IMR-90 (cell line): ENCODE results near the gene PPP1R12B. TPM values are rescaled to one million over a fixed set of nuclear protein-coding genes. Genes with fewer than 3 reads are reported as not detected.

Experiments
- ATAC-seq: fragments of 200-7000 bp; cut with Tn5 transposase; 2 replicates; pipeline ENCODE4 v1.9.1; 2020; ENCODE audit warnings: low read depth, mild to moderate bottlenecking, moderate library complexity
- BruUV-seq: library from RNA; stranded (reverse); fragments of 400-500 nt; replicated peaks from 2 replicates; lab custom pipeline; 2021; lab: Mats Ljungman, UMichigan
- CTCF ChIA-PET: fragments of 300-600 bp; formaldehyde crosslinking; extraction: SDS; loops from one replicate; lab custom pipeline; 2021; ENCODE audit warnings: antibody characterized with exemption; lab: Yijun Ruan, JAX
- POLR2A ChIA-PET: fragments of 300-600 bp; sonication (Branson Sonifier 250); formaldehyde crosslinking; loops from one replicate; lab custom pipeline; 2022; ENCODE audit warnings: antibody characterized with exemption; ENCODE audit not compliant: unreplicated experiment; lab: Charles Lee
- DNase-seq: peaks from one replicate; pipeline ENCODE4 v3.0.0; 2013
- H2AFZ ChIP-seq: replicated peaks from 2 replicates; pipeline ENCODE3; 2013; ENCODE audit warnings: low read length, mild to moderate bottlenecking; ENCODE audit not compliant: poor library complexity
- H2AK5ac ChIP-seq: 2 replicates; pipeline ENCODE4 v1.6.1; 2013; ENCODE audit warnings: low read depth, low read length, inconsistent platforms
- H2AK9ac ChIP-seq: replicated peaks from 2 replicates; pipeline ENCODE3; 2013; ENCODE audit warnings: mild to moderate bottlenecking, low read depth, low read length, moderate library complexity; ENCODE audit not compliant: poor library complexity
- H2BK120ac ChIP-seq: 2 replicates; pipeline ENCODE4 v1.6.1; 2013; ENCODE audit warnings: low read depth, low read length, inconsistent platforms
- H2BK15ac ChIP-seq: 3 replicates; pipeline ENCODE4 v1.6.1; 2013; ENCODE audit warnings: low read depth, low read length, inconsistent platforms
- H2BK20ac ChIP-seq: 2 replicates; pipeline ENCODE4 v1.6.1; 2013; ENCODE audit warnings: low read depth, mild to moderate bottlenecking, inconsistent platforms, low read length, moderate library complexity
- H2BK5ac ChIP-seq: 2 replicates; pipeline ENCODE4 v1.6.1; 2013; ENCODE audit warnings: mild to moderate bottlenecking, low read depth, low read length, inconsistent platforms; ENCODE audit not compliant: poor library complexity, severe bottlenecking
- H3K14ac ChIP-seq: replicated peaks from 2 replicates; pipeline ENCODE4 v1.6.1; 2013; ENCODE audit warnings: low read depth, low read length, inconsistent platforms
- H3K18ac ChIP-seq: 2 replicates; pipeline ENCODE4 v1.6.1; 2013; ENCODE audit warnings: low read depth, low read length, control low read depth
- H3K23ac ChIP-seq: 2 replicates; pipeline ENCODE4 v1.6.1; 2013; ENCODE audit warnings: low read depth, low read length, inconsistent platforms
- H3K27ac ChIP-seq: 2 replicates; pipeline ENCODE4 v1.5.1; 2013; ENCODE audit warnings: mild to moderate bottlenecking, control low read depth, low read length; ENCODE audit not compliant: insufficient read depth
- H3K27me3 ChIP-seq: 2 replicates; pipeline ENCODE4 v1.6.1; 2013; ENCODE audit warnings: low read length; ENCODE audit not compliant: control insufficient read depth, insufficient read depth
- H3K36me3 ChIP-seq: 2 replicates; pipeline ENCODE4 v1.6.1; 2013; ENCODE audit warnings: low read length, mixed read lengths; ENCODE audit not compliant: control insufficient read depth, insufficient read depth
- H3K4ac ChIP-seq: 2 replicates; pipeline ENCODE4 v1.6.1; 2013; ENCODE audit warnings: low read depth, low read length, inconsistent platforms
- H3K4me1 ChIP-seq: 2 replicates; pipeline ENCODE4 v1.6.1; 2013; ENCODE audit warnings: low read length, mixed read lengths; ENCODE audit not compliant: control insufficient read depth, insufficient read depth
- H3K4me2 ChIP-seq: 2 replicates; pipeline ENCODE4 v1.6.1; 2013; ENCODE audit warnings: low read depth, mild to moderate bottlenecking, control low read depth, low read length, moderate library complexity
- H3K4me3 ChIP-seq: 2 replicates; pipeline ENCODE4 v1.5.1; 2013; ENCODE audit warnings: low read depth, mild to moderate bottlenecking, control low read depth, low read length, moderate library complexity; ENCODE audit not compliant: insufficient read depth
- H3K56ac ChIP-seq: 2 replicates; pipeline ENCODE4 v1.6.1; 2013; ENCODE audit warnings: low read length, inconsistent platforms; ENCODE audit not compliant: insufficient read depth; ENCODE audit errors: extremely low read depth
- H3K79me1 ChIP-seq, 2 experiments: 2 replicates each; pipeline ENCODE4 v1.6.1; 2013; ENCODE audit warnings: low read length in 2 of 2, inconsistent platforms in 1 of 2, low read depth in 1 of 2
- H3K9ac ChIP-seq: 2 replicates; pipeline ENCODE4 v1.6.1; 2013; ENCODE audit warnings: low read depth, low read length, control low read depth
- H3K9me1 ChIP-seq: 2 replicates; pipeline ENCODE4 v1.6.1; 2013; ENCODE audit warnings: low read length, inconsistent platforms; ENCODE audit not compliant: insufficient read depth
- H3K9me3 ChIP-seq: 2 replicates; pipeline ENCODE4 v1.6.1; 2013; ENCODE audit warnings: low read length; ENCODE audit not compliant: control insufficient read depth, insufficient read depth
- H4K20me1 ChIP-seq: 2 replicates; pipeline ENCODE4 v1.6.1; 2013; ENCODE audit warnings: low read length, inconsistent platforms; ENCODE audit not compliant: insufficient read depth
- H4K5ac ChIP-seq: 2 replicates; pipeline ENCODE4 v1.6.1; 2013; ENCODE audit warnings: mild to moderate bottlenecking, low read depth, low read length, control low read depth
- H4K8ac ChIP-seq, 2 experiments: 2 replicates each; pipeline ENCODE4 v1.6.1; 2013; ENCODE audit warnings: low read depth in 2 of 2, low read length in 2 of 2, control low read depth in 1 of 2, inconsistent platforms in 1 of 2
- H4K91ac ChIP-seq: 2 replicates; pipeline ENCODE4 v1.6.1; 2013; ENCODE audit warnings: low read depth, low read length, inconsistent platforms; ENCODE audit not compliant: insufficient read depth
- BHLHE40 ChIP-seq: fragments of 150-350 bp; IDR thresholded peaks from 2 replicates; pipeline ENCODE4 v1.6.1; 2016; ENCODE audit warnings: mild to moderate bottlenecking, low read depth, low read length
- CEBPB ChIP-seq: IDR thresholded peaks from 2 replicates; pipeline ENCODE4 v1.6.1; 2012; ENCODE audit warnings: low read depth, low read length, improper control_type of control experiment
- CHD1 ChIP-seq: IDR thresholded peaks from 2 replicates; pipeline ENCODE4 v1.6.1; 2012; ENCODE audit warnings: low read depth, low read length, improper control_type of control experiment
- FOS ChIP-seq: fragments of 150-350 bp; IDR thresholded peaks from 2 replicates; pipeline ENCODE4 v1.6.1; 2016; ENCODE audit warnings: low read depth, low read length
- MAFK ChIP-seq: IDR thresholded peaks from 2 replicates; pipeline ENCODE4 v1.6.1; 2012; ENCODE audit warnings: low read depth, low read length, improper control_type of control experiment
- MAZ ChIP-seq: IDR thresholded peaks from 2 replicates; pipeline ENCODE4 v1.6.1; 2012; ENCODE audit warnings: low read depth, mild to moderate bottlenecking, low read length, improper control_type of control experiment, moderate library complexity, borderline replicate concordance
- MXI1 ChIP-seq: IDR thresholded peaks from 2 replicates; pipeline ENCODE4 v1.6.1; 2012; ENCODE audit warnings: low read depth, mild to moderate bottlenecking, low read length, moderate library complexity, borderline replicate concordance
- NFE2L2 ChIP-seq: fragments of 150-350 bp; IDR thresholded peaks from 2 replicates; pipeline ENCODE4 v1.6.1; 2016; ENCODE audit warnings: low read depth, mild to moderate bottlenecking, low read length
- POLR2A ChIP-seq: IDR thresholded peaks from 2 replicates; pipeline ENCODE4 v1.6.1; 2012; ENCODE audit warnings: mild to moderate bottlenecking, low read depth, low read length
- RAD21 ChIP-seq: IDR thresholded peaks from 2 replicates; pipeline ENCODE4 v1.6.1; 2012; ENCODE audit warnings: low read length, improper control_type of control experiment
- RCOR1 ChIP-seq: IDR thresholded peaks from 2 replicates; pipeline ENCODE4 v1.6.1; 2012; ENCODE audit warnings: mild to moderate bottlenecking, low read length, improper control_type of control experiment; ENCODE audit not compliant: insufficient replicate concordance
- RFX5 ChIP-seq: IDR thresholded peaks from 2 replicates; pipeline ENCODE4 v1.8.0; 2012; ENCODE audit warnings: low read depth, mild to moderate bottlenecking, low read length, moderate library complexity
- SMC3 ChIP-seq: fragments of 150-350 bp; IDR thresholded peaks from 2 replicates; pipeline ENCODE4 v1.6.1; 2016; ENCODE audit warnings: low read depth, mild to moderate bottlenecking, antibody characterized with exemption, low read length, moderate library complexity
- WGBS, 2 experiments: methylation state at CpG; one replicate each; pipeline versions ENCODE4 v1.1.5 to v1.1.7; 2013; ENCODE audit warnings: missing lambda C conversion rate in 2 of 2; ENCODE audit not compliant: insufficient read length in 1 of 2; ENCODE audit errors: extremely low coverage in 2 of 2; 5-methylcytosine and 5-hydroxymethylcytosine counted together
- dilution Hi-C: fragments of 300-500 bp; cut with HindIII; formaldehyde crosslinking; loops from one replicate; pipeline ENCODE4 v1.14.3; 2018; ENCODE audit warnings: low sequenced_read_pairs; ENCODE audit not compliant: unreplicated experiment
- in situ Hi-C: fragments of 300-500 bp; cut with MboI; formaldehyde crosslinking; loops from 3 replicates; pipeline ENCODE4 v1.14.3; 2019; ENCODE audit warnings: low sequenced_read_pairs, inconsistent platforms, mixed read lengths
- intact Hi-C: fragments of 100-400 bp; cut with micrococcal nuclease; formaldehyde crosslinking; loops from 2 replicates; pipeline ENCODE4 v1.10.0; 2022
- polyA plus RNA-seq, 3 experiments: library from polyadenylated mRNA; depleted of rRNA; stranded (reverse); fragments of >200 nt; gene quantifications; 2 replicates each; pipeline ENCODE4 v1.2.3, GENCODE V29; 2012; ENCODE audit warnings: low replicate concordance in 1 of 3
- total RNA-seq: library from RNA; depleted of rRNA; stranded (reverse); fragments of >200 nt; gene quantifications from 2 replicates; pipeline ENCODE4 v1.2.3, GENCODE V29; 2012
- TF ChIP-seq, protein P1 (sequence below): fragments of 150-350 bp; IDR thresholded peaks from 2 replicates; pipeline ENCODE4 v1.6.1; 2016; ENCODE audit warnings: low read depth, mild to moderate bottlenecking, low read length, moderate library complexity, borderline replicate concordance
- TF ChIP-seq, protein P2 (sequence below): fragments of 150-350 bp; IDR thresholded peaks from 2 replicates; pipeline ENCODE4 v1.6.1; 2017; ENCODE audit warnings: mild to moderate bottlenecking, antibody characterized with exemption, low read length, low read depth
- TF ChIP-seq, protein P3 (sequence below): conservative IDR thresholded peaks from 2 replicates; pipeline ENCODE4 v1.5.1; 2012; ENCODE audit warnings: mild to moderate bottlenecking, low read depth, low read length, improper control_type of control experiment

Gene PPP1R12B
- total and polyA plus RNA-seq, 2 of the 4 experiments (the other 2 are of a cell fraction): 8.5 to 12.0 TPM

DNA sequence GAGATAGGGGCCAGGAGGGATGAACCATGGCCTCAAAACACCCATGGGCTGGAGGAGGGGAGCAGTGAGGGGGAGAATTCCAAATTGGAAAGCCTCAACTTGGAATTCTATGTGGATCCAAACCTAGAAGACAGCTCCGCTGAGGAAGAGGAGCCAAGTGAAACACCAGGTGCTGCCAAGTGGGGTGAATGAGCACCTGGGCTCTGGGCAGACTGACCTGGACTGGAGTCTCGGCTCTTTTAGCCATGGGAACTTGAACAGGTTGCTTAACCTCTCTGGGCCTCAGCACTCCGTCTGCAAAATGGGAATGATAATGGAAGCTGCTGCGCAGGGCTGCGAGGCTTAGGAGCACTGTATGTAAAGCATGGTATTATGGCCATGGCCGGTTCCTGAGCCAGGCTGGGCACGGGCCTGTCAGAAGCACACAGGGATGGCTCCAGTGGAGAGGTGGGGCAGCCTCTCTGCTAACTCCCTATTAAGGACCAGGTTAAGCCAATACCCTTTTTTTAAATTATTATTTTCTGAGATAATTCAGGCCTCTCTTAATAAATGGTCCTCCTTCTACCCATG, 280.2 kb downstream of the PPP1R12B start:
- Histone ChIP-seq H2BK120ac (no peak overlapping the region), H4K91ac (no peak overlapping the region), H4K8ac (no peak overlapping the region), H3K27ac (no peak overlapping the region), H2BK5ac (no peak overlapping the region), H3K14ac (no peak overlapping the region), H2AK9ac (no peak overlapping the region), H3K4me1 (no peaks in the 10 kb centered on the region), H3K4me3 (no peak overlapping the region), H2BK15ac (no peak overlapping the region), H3K79me1 (peaks cover 0 to 7% of the 10 kb centered on the region in 2 experiments; a peak in 1 of 4 replicates), H3K27me3 (peaks cover 14% of the 10 kb centered on the region), H4K20me1 (no peaks in the 10 kb centered on the region; the same call in 1 of the 2 replicates), H2AK5ac (no peak overlapping the region), H3K56ac (no peak overlapping the region), H4K5ac (no peak overlapping the region), H3K4me2 (no peak overlapping the region), H2AFZ (no peak overlapping the region), H3K18ac (no peak overlapping the region), H2BK20ac (no peak overlapping the region), H3K9me3 (no peaks in the 10 kb centered on the region), H3K9me1 (peaks cover 14% of the 10 kb centered on the region), H3K23ac (no peak overlapping the region), H3K36me3 (no peaks in the 10 kb centered on the region), H3K9ac (no peak overlapping the region), H3K4ac (no peak overlapping the region)
- TF ChIP-seq, protein P1, sequence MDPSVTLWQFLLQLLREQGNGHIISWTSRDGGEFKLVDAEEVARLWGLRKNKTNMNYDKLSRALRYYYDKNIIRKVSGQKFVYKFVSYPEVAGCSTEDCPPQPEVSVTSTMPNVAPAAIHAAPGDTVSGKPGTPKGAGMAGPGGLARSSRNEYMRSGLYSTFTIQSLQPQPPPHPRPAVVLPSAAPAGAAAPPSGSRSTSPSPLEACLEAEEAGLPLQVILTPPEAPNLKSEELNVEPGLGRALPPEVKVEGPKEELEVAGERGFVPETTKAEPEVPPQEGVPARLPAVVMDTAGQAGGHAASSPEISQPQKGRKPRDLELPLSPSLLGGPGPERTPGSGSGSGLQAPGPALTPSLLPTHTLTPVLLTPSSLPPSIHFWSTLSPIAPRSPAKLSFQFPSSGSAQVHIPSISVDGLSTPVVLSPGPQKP: no peak
- TF ChIP-seq, protein P2, sequence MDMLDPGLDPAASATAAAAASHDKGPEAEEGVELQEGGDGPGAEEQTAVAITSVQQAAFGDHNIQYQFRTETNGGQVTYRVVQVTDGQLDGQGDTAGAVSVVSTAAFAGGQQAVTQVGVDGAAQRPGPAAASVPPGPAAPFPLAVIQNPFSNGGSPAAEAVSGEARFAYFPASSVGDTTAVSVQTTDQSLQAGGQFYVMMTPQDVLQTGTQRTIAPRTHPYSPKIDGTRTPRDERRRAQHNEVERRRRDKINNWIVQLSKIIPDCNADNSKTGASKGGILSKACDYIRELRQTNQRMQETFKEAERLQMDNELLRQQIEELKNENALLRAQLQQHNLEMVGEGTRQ: no peak
- TF ChIP-seq CEBPB (no peak), MAFK (no peak), NFE2L2 (no peak), RCOR1 (no peak), CHD1 (no peak), SMC3 (no peak), FOS (no peak), MAZ (no peak), MXI1 (no peak), RFX5 (no peak), POLR2A (no peak), RAD21 (no peak), BHLHE40 (no peak)
- TF ChIP-seq, protein P3, sequence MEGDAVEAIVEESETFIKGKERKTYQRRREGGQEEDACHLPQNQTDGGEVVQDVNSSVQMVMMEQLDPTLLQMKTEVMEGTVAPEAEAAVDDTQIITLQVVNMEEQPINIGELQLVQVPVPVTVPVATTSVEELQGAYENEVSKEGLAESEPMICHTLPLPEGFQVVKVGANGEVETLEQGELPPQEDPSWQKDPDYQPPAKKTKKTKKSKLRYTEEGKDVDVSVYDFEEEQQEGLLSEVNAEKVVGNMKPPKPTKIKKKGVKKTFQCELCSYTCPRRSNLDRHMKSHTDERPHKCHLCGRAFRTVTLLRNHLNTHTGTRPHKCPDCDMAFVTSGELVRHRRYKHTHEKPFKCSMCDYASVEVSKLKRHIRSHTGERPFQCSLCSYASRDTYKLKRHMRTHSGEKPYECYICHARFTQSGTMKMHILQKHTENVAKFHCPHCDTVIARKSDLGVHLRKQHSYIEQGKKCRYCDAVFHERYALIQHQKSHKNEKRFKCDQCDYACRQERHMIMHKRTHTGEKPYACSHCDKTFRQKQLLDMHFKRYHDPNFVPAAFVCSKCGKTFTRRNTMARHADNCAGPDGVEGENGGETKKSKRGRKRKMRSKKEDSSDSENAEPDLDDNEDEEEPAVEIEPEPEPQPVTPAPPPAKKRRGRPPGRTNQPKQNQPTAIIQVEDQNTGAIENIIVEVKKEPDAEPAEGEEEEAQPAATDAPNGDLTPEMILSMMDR: no peak
- ChIA-PET CTCF (interaction anchor here (0.7 kb wide), 1 partner anchor 466 kb away, joined by 3 read pairs; no protein-coding TSS in a partner anchor), POLR2A (no interaction called here)
- BruUV-seq: no TSS peak
- dilution Hi-C loops (no loop called here), intact Hi-C loops (loop anchor here (5.0 kb wide), 1 partner anchor 286 kb away; the partner anchor contains the start of gene UBE2T), in situ Hi-C loops (no loop called here)
- 60% methylated on average over 1 of the region's 7 CpGs; no CpG with 5 or more reads in 1 of the 2 experiments for WGBS, 2 experiments
- ATAC-seq (no peak), DNase-seq (no peak)
